Epithelial cell of proximal tubule (primary cell): Measurements from ENCODE around the gene KRTAP5-10. TPM values are rescaled to one million over a fixed set of nuclear protein-coding genes. Genes with fewer than 3 reads are reported as not detected.
"Not testable (repeated sequence)": the region's sequence is repeated elsewhere in the genome, so short reads cannot be mapped to it uniquely, and the experiment has no call there.

Source experiments
- DNase-seq: peaks from one replicate; pipeline ENCODE4 v3.0.0-alpha.2; 2011; ENCODE audit warnings: low read depth
- H3K4me3 ChIP-seq: 2 replicates; pipeline ENCODE4 v1.5.1; 2011; ENCODE audit warnings: low read depth, mild to moderate bottlenecking, low read length
- CTCF ChIP-seq: conservative IDR thresholded peaks from 2 replicates; pipeline ENCODE4 v1.5.1; 2012; ENCODE audit warnings: low read depth, mild to moderate bottlenecking, low read length
- total RNA-seq: library from RNA; depleted of rRNA; stranded (reverse); fragments of >200 nt; gene quantifications from 2 replicates; pipeline ENCODE4 v1.2.3, GENCODE V29; 2015

Gene KRTAP5-10
- total RNA-seq, 1 donor from 2014 or later: not detected

- no peak for DNase-seq
- no peak for TF ChIP-seq CTCF
- no peak overlapping the region for H3K4me3 ChIP-seq
Observed at GRCh38 chr11:71566081-71566620, 788 bp downstream of the KRTAP5-10 start.

- DNase-seq, H3K4me3 ChIP-seq: not testable (repeated sequence)
Observed at GRCh38 chr11:71566626-71567599, 1.6 kb downstream of the KRTAP5-10 start.

DNA sequence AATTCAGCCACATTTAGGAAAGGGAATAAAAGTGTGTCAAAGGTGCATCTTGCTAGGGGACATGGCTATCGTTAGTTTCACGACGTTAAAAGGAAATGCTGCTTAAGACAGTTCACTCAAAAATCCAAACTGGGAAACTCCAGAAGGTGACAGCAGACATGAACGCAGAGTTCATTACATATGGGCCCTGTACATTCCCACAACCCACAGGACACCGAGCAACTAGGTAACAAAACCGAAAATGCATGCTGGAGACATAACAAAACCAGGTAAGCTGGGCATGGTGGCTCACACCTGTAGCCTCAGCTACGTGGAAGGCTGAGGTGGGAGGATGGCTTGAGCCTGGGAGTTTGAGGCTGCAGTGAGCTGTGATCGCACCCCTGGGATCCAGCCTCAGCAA lies 2.3 kb downstream of the KRTAP5-10 start:
- not testable (repeated sequence) for DNase-seq, H3K4me3 ChIP-seq

DNA sequence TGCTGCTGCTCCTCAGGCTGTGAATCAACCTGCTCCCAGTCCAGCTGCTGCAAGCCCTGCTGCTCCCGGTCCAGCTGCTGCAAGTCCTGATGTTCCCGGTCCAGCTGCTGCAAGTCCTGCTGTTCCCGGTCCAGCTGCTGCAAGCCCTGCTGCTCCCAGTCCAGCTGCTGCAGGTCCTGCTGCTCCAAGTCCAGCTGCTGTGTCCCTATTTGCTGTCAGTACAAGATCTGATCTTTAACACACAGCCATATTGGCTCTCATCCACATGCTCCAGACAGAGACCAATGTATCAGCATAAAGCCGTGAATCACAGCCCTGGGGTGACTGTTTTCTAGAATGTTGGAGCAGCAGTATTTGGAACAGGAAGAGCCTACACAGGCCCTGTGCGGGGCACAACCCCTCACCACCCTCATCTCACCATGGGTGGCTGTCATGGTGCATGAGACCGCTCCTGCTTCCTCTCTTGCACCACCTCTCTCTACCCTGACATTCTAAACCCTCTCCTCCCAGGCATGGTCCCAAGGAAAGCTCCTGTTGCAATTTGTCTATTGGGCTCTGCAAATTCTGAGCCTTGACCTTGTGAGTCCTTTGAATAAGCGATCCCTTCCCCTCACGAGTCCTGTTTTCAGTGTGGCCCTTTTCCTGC lies 3.5 kb downstream of the KRTAP5-10 start:
- no peak overlapping the region for H3K4me3 ChIP-seq
- DNase-seq: no peak
- TF ChIP-seq CTCF: no peak

DNA sequence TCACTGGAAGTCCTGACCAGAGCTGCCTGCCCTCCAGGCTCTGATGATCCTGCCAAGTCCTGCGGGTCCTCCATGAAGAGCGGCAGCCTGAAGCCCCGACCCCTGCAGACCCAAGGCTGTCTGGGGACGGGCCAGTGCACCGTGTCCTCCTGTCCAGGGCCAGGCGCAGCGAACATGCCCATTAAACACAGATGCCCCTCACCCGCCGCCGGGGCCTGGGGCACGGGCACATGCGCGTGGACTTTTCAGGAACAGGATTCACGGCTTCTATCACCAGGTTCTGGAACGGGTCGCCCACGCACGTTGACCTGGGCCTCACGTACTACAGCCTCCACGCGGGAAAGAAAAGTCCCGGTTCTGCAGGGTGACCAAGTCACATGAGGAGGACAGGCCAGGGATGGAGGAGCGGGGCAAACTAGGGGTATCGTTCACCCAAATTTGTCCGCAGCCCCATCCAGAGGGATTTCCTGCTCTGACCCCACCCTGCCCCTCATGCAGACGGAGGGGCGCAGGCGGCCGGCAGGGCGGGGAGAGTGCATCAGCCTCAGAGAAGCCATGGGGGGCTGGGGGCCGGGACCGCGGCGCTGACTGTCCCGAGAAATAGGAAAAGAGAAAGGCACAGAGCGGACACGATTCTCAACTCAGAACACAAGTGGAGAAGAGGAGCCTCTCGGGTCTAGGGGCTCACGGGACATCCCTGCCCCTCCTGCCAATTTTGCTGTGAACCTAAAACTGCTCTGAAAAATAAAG lies 5.9 kb downstream of the KRTAP5-10 start:
- H3K4me3 ChIP-seq, DNase-seq: not testable (repeated sequence)

GRCh38 chr11:71572811-71573210 lies 7.4 kb downstream of the KRTAP5-10 start:
- no peak for TF ChIP-seq CTCF
- DNase-seq: no peak

DNA sequence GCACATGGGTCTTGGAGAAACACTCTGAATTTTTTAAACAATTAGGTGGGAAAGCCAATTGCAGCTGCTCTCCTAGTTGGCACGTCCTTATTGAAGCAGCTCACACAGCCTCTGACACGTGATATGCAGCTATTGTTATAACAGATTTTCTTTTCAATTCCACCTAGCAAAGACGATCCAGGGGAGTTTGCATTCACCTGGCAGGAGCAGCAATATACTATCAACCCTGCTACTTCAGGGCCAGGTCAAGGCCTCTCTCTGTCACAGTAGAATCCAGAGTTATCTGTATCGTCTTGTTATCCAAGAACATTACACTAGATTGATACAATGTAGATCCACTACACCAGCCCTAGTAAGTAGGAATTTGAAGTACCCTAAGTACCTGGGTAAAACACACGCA lies 9.1 kb downstream of the KRTAP5-10 start:
- no peak for DNase-seq
- TF ChIP-seq CTCF: no peak
- no peak overlapping the region for H3K4me3 ChIP-seq

More at GRCh38 chr11:71572811-71573210, 7.4 kb downstream of the KRTAP5-10 start:
- no peak overlapping the region for H3K4me3 ChIP-seq
